Activated CD8-positive, alpha-beta T cell treated with anti-CD3 and anti-CD28 coated beads, Interleukin-2, amount 10 ng/mL, durations not matched to agents 7 days and 5 days (primary cell): ENCODE measurements around the gene RBMY1F. TPM values are rescaled to one million over a fixed set of nuclear protein-coding genes. Genes with fewer than 3 reads are reported as not detected.
"Not testable (repeated sequence)": the region's sequence is repeated elsewhere in the genome, so short reads cannot be mapped to it uniquely, and the experiment has no call there.

ENCODE experiments used
- ATAC-seq: fragments of 150-1000 bp; cut with Tn5 transposase; one replicate; pipeline ENCODE4 v1.10.0; 2021; ENCODE audit warnings: moderate library complexity
- CTCF ChIA-PET: fragments of 350-600 bp; sonication (Branson Sonifier 250); formaldehyde crosslinking; loops from one replicate; lab custom pipeline; 2021; ENCODE audit warnings: antibody characterized with exemption; lab: Charles Lee
- POLR2A ChIA-PET: fragments of 350-600 bp; sonication (Branson Sonifier 250); formaldehyde crosslinking; loops from one replicate; lab custom pipeline; 2021; ENCODE audit warnings: antibody characterized with exemption; lab: Charles Lee
- DNase-seq: peaks from one replicate; pipeline ENCODE4 v3.0.0-alpha.2; 2020
- H3K27ac Mint-ChIP-seq: one replicate; pipeline ENCODE4 v1.8.0; 2021; ENCODE audit warnings: mild to moderate bottlenecking, mixed read lengths
- H3K27me3 Mint-ChIP-seq: one replicate; pipeline ENCODE4 v1.8.0; 2021; ENCODE audit warnings: low read depth, mixed read lengths
- H3K36me3 Mint-ChIP-seq: one replicate; pipeline ENCODE4 v1.8.0; 2021; ENCODE audit warnings: low read depth, mixed read lengths
- H3K4me1 Mint-ChIP-seq: one replicate; pipeline ENCODE4 v1.8.0; 2021; ENCODE audit warnings: low read depth, mixed read lengths
- H3K4me3 Mint-ChIP-seq: one replicate; pipeline ENCODE4 v1.8.0; 2021; ENCODE audit warnings: mild to moderate bottlenecking, mixed read lengths
- H3K9me3 Mint-ChIP-seq: one replicate; pipeline ENCODE4 v1.8.0; 2022; ENCODE audit warnings: mixed read lengths; ENCODE audit not compliant: insufficient read depth
- total RNA-seq, 2 experiments: library from RNA; stranded (reverse); gene quantifications; one replicate each; pipeline ENCODE4 v1.2.3, GENCODE V29; 2021

Gene RBMY1F
- not detected for total RNA-seq

DNA sequence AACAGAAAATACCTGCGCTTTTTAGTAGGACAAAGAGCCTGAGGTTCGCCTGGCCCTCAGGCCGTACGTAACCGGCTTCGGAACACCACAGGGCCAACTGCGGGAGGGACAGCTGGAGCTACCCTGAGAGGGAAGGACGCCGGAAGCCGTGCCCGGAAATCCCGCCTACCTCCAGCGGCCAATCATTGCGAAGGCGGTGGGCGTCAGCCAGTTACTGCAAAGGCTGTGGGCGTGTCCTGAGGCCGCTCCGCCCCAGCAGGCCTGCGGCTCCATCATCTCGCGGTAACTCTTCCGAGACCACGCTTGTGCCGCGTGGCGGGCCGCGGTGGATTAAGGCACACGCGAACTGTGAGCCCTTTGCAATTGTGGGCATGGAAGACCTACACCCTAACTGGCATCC lies at the start of gene RBMY1F:
RBMY1F (minus strand) TSS at position 101 of the 400 bp plus-strand sequence. CDS start 1,954 bp downstream, outside the sequence.
- DNase-seq, H3K9me3 Mint-ChIP-seq, ATAC-seq, H3K27ac Mint-ChIP-seq, H3K36me3 Mint-ChIP-seq, POLR2A ChIA-PET, H3K27me3 Mint-ChIP-seq, H3K4me1 Mint-ChIP-seq, CTCF ChIA-PET, H3K4me3 Mint-ChIP-seq: not testable (repeated sequence)

DNA sequence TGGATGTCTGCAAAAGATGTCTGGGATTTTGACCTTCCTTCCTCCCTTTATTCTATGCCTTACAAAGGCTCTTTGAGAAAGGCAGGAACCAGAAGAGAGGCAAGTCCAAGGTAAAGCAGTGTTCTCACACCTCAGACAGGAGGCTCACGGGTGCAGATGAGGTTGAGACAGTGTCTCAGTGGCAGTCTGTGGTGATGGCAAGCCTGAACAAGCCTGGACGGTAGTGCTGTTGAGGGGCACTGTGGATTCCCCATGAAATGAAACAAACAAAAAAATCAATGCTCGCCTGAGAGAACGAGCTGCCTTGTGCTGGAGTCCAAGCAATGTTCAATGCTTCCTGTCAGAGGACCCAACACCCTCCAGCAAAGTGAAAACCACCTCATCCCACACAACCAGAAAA lies 31.6 kb downstream of the RBMY1F start:
- ATAC-seq, H3K27ac Mint-ChIP-seq, H3K27me3 Mint-ChIP-seq, POLR2A ChIA-PET, H3K4me3 Mint-ChIP-seq, H3K4me1 Mint-ChIP-seq, CTCF ChIA-PET, H3K9me3 Mint-ChIP-seq, DNase-seq, H3K36me3 Mint-ChIP-seq: not testable (repeated sequence)

DNA sequence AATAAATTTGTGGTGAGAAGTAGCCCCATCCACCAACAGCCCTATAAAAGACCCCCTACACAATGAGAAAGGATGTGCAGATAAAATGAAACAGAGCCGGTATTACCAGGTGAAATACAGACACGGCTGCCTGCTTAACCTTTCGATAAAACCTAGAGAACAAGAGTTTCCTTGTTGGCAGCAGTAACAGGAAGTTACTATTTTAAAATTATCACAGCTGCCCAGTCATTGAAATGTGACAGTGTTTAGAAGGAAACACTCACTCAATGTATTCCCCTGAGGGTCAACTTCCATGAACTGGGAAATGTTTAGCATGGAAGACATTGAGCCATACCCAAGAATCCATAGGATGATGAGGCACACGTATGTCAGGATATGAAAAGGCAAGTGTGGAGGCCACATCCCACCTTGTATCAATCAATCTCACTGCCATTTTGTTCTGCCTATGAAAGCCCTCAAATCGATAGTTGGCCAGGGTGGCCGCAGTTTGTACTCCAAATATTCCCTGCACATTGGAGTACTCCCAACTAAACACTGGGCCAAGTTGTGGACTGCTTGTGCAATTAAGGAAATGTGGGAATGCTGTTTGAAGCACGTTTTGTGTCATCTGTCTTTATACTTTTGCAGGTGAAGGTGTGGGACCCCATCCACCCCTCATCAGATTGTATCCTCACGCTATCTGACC lies 41.6 kb downstream of the RBMY1F start:
- H3K4me1 Mint-ChIP-seq, POLR2A ChIA-PET, ATAC-seq, H3K36me3 Mint-ChIP-seq, H3K9me3 Mint-ChIP-seq, DNase-seq, H3K4me3 Mint-ChIP-seq, H3K27me3 Mint-ChIP-seq, H3K27ac Mint-ChIP-seq, CTCF ChIA-PET: not testable (repeated sequence)

DNA sequence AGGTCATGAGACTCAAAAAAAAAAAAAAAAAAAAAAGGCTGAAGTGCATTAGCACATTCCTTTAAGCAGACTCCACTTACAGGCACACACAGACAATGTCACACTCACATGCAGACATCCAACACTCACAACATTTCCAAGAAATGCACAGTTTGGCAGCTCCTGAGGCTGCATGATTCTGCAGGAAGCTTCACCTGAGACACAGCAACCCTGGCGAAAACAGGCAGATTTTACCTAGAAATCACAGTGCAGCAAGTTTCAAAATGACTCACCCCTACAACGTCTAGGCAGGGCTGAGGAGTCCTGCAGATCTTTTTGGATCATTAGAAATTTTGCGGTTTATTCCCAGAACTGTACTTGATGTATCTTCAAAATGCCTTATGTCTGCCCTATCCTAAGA lies 48.0 kb downstream of the RBMY1F start:
- H3K36me3 Mint-ChIP-seq, DNase-seq, H3K4me1 Mint-ChIP-seq, H3K9me3 Mint-ChIP-seq, H3K27ac Mint-ChIP-seq, CTCF ChIA-PET, H3K27me3 Mint-ChIP-seq, POLR2A ChIA-PET, ATAC-seq, H3K4me3 Mint-ChIP-seq: not testable (repeated sequence)

DNA sequence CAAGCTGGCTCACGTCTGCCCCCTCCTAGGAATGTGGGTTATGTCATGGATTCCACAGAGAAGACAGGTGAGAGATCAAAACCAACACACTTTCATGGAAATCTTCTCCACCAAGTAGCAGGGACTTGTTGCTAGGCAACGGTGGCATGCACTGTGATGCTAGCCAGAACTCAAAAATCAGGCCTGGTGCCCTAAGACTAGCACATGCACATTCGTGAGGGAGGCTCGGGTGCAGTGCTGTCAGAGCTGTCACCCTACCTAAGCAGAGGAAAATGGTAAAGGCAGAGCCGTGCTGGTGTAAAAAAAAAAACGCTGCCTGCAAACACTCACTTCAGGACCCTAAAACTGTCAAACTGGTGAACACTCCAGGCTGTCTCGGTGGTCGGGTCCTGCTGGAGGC lies 52.2 kb downstream of the RBMY1F start:
- DNase-seq, POLR2A ChIA-PET: not testable (repeated sequence)

More for the DNA sequence above, 52.2 kb downstream of the RBMY1F start:
- H3K27me3 Mint-ChIP-seq, H3K4me3 Mint-ChIP-seq, CTCF ChIA-PET, ATAC-seq, H3K36me3 Mint-ChIP-seq, H3K9me3 Mint-ChIP-seq, H3K27ac Mint-ChIP-seq, H3K4me1 Mint-ChIP-seq: not testable (repeated sequence)

Other genes starting within 250 kb of the RBMY1F start
- not detected for gene RBMY1J, start 220.5 kb upstream of the RBMY1F start, total RNA-seq